Activated CD4-positive, alpha-beta memory T cell treated with anti-CD3 and anti-CD28 coated beads, Interleukin-2, amount 10 ng/mL, durations not matched to agents 7 days and 5 days (primary cell): Measurements from ENCODE around the gene DOK6. TPM values are rescaled to one million over a fixed set of nuclear protein-coding genes. Genes with fewer than 3 reads are reported as not detected.
"Not testable (repeated sequence)": the region's sequence is repeated elsewhere in the genome, so short reads cannot be mapped to it uniquely, and the experiment has no call there.

Source experiments
- CTCF ChIA-PET: fragments of 350-600 bp; sonication (Branson Sonifier 250); formaldehyde crosslinking; loops from one replicate; lab custom pipeline; 2021; ENCODE audit warnings: antibody characterized with exemption, inconsistent platforms; lab: Charles Lee
- POLR2A ChIA-PET: fragments of 350-600 bp; sonication (Branson Sonifier 250); formaldehyde crosslinking; loops from one replicate; lab custom pipeline; 2021; ENCODE audit warnings: antibody characterized with exemption; lab: Charles Lee
- DNase-seq: peaks from one replicate; pipeline ENCODE4 v3.0.0-alpha.2; 2020
- H3K27ac Mint-ChIP-seq: one replicate; pipeline ENCODE4 v1.8.0; 2021; ENCODE audit warnings: mild to moderate bottlenecking, mixed read lengths
- H3K27me3 Mint-ChIP-seq: one replicate; pipeline ENCODE4 v1.8.0; 2021; ENCODE audit warnings: mixed read lengths
- H3K36me3 Mint-ChIP-seq: one replicate; pipeline ENCODE4 v1.8.0; 2021; ENCODE audit warnings: low read depth, mixed read lengths
- H3K4me1 Mint-ChIP-seq: one replicate; pipeline ENCODE4 v1.8.0; 2021; ENCODE audit warnings: mixed read lengths
- H3K4me3 Mint-ChIP-seq: one replicate; pipeline ENCODE4 v1.8.0; 2021; ENCODE audit warnings: mild to moderate bottlenecking, mixed read lengths
- H3K9me3 Mint-ChIP-seq: one replicate; pipeline ENCODE4 v1.8.0; 2021; ENCODE audit warnings: mixed read lengths
- total RNA-seq, 2 experiments: library from RNA; stranded (reverse); gene quantifications; one replicate each; pipeline ENCODE4 v1.2.3, GENCODE V29; 2021

The DOK6 gene
- total RNA-seq, 2 experiments from 2014 or later: not detected

GRCh38 chr18:69843015-69843414 lies 442.3 kb downstream of the DOK6 start:
- ChIA-PET CTCF (no interaction called here), POLR2A (interaction anchor here (1.4 kb wide), 1 partner anchor 43 kb away, joined by 3 read pairs; no protein-coding TSS in a partner anchor)
- H3K4me3 Mint-ChIP-seq: no peak overlapping the region
- DNase-seq: no peak
- no peaks in the 10 kb centered on the region for H3K9me3 Mint-ChIP-seq
- H3K36me3 Mint-ChIP-seq: no peaks in the 10 kb centered on the region
- H3K27me3 Mint-ChIP-seq: no peaks in the 10 kb centered on the region
- no peaks in the 10 kb centered on the region for H3K4me1 Mint-ChIP-seq
- H3K27ac Mint-ChIP-seq: no peak overlapping the region

GRCh38 chr18:69844656-69845055 lies 444.0 kb downstream of the DOK6 start:
- Mint-ChIP-seq H3K4me1 (no peaks in the 10 kb centered on the region), H3K9me3 (no peaks in the 10 kb centered on the region), H3K27ac (no peak overlapping the region), H3K27me3 (no peaks in the 10 kb centered on the region), H3K4me3 (no peak overlapping the region), H3K36me3 (no peaks in the 10 kb centered on the region)
- CTCF ChIA-PET: no interaction called here
- DNase-seq: no peak
- POLR2A ChIA-PET: no interaction called here

DNA sequence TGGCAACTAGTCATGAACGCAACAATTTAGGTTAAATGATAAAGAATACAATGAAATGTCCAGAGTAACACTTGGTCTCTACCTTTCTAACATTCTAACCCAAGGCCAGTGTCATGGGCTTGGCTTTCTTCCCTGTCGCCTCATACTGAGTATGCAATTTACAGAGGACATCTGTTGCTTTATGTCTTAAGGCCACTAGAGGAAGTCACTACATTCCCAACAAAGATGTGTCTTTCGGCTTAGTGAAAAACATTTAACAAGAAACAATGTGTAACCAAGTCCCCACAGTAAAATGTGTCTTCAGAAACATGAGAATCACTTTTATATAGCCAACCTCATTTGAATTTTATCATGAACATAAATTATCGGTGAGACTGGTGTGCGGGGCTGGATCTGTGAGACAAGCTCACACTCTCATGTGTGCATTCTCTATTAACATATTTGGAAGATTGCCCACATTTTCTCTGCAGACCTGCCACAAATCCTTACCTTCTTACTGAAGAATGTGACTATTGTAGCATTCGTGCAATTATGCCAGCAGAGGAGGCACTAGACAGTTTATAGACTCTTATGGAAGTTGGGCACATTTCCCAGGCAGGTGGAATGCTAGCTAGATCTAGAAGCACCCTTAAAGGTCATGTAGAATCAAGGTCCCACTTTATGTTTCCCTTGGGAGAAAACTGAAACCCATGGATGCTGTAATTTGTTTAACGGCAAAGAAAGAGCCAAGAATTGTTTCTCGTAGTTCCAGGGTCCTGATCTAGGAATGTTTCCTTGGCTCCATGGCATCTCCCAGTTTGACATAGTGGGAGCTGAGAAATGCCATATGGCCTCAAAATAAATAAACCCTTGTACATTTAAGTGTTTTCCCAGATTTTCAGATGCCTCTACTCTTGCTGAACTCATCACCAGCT lies 445.2 kb downstream of the DOK6 start:
- Mint-ChIP-seq H3K36me3 (no peaks in the 10 kb centered on the region), H3K27me3 (no peaks in the 10 kb centered on the region), H3K4me3 (no peak overlapping the region), H3K4me1 (no peaks in the 10 kb centered on the region), H3K9me3 (no peaks in the 10 kb centered on the region), H3K27ac (no peak overlapping the region)
- ChIA-PET POLR2A (no interaction called here), CTCF (no interaction called here)
- no peak for DNase-seq

- H3K9me3 Mint-ChIP-seq: peaks cover 2% of the 10 kb centered on the region
- H3K36me3 Mint-ChIP-seq: peaks cover 24% of the 10 kb centered on the region
- POLR2A ChIA-PET: interaction anchor here (0.7 kb wide), 1 partner anchor 103 kb away, joined by 3 read pairs; no protein-coding TSS in a partner anchor
- DNase-seq: no peak
- H3K27ac Mint-ChIP-seq: no peak overlapping the region
- no peaks in the 10 kb centered on the region for H3K27me3 Mint-ChIP-seq
- CTCF ChIA-PET: interaction anchor here (1.0 kb wide), 1 partner anchor 11 kb away, joined by 3 read pairs; no protein-coding TSS in a partner anchor
- H3K4me3 Mint-ChIP-seq: no peak overlapping the region
- no peaks in the 10 kb centered on the region for H3K4me1 Mint-ChIP-seq
Measured at GRCh38 chr18:69853051-69853450, 452.4 kb downstream of the DOK6 start.

DNA sequence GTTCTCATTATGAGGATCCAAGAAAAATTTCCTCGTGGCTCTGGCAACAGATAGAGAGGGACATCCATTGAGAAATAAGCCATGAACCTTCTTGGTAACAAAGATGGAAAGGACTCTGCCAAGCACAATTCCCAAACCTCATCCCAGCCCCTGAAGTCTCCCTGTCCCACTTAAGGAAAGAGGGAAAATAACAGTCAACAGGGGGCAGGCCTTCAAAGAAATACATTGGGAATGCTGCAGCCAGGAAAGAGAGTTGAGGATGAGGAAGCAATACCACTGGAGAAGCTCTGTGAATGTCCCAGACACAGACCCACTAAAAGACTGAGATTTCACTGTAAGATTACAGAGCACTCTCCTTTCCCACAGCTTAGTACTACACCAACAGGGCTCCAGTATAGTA lies 453.8 kb downstream of the DOK6 start:
- H3K4me1 Mint-ChIP-seq: no peaks in the 10 kb centered on the region
- H3K27ac Mint-ChIP-seq: no peak overlapping the region

GRCh38 chr18:69858897-69859296 lies 458.2 kb downstream of the DOK6 start:
- Mint-ChIP-seq H3K4me3 (no peak overlapping the region), H3K27ac (no peak overlapping the region), H3K4me1 (no peaks in the 10 kb centered on the region), H3K9me3 (peaks cover under 1% of the 10 kb centered on the region), H3K36me3 (peaks cover 57% of the 10 kb centered on the region), H3K27me3 (no peaks in the 10 kb centered on the region)
- CTCF ChIA-PET: no interaction called here
- no peak for DNase-seq
- POLR2A ChIA-PET: no interaction called here

More for the DNA sequence above, 453.8 kb downstream of the DOK6 start:
- Mint-ChIP-seq H3K36me3 (peaks cover 32% of the 10 kb centered on the region), H3K4me3 (no peak overlapping the region), H3K9me3 (peaks cover 2% of the 10 kb centered on the region), H3K27me3 (no peaks in the 10 kb centered on the region)
- ChIA-PET CTCF (no interaction called here), POLR2A (no interaction called here)
- DNase-seq: no peak

- CTCF ChIA-PET, H3K4me3 Mint-ChIP-seq, H3K27ac Mint-ChIP-seq, DNase-seq, H3K27me3 Mint-ChIP-seq, POLR2A ChIA-PET, H3K9me3 Mint-ChIP-seq, H3K4me1 Mint-ChIP-seq: not testable (repeated sequence)
- peaks cover 73% of the 10 kb centered on the region for H3K36me3 Mint-ChIP-seq
Measured at GRCh38 chr18:69864802-69865201, 464.1 kb downstream of the DOK6 start.

GRCh38 chr18:69865776-69866175 lies 465.1 kb downstream of the DOK6 start:
- Mint-ChIP-seq H3K9me3 (no peaks in the 10 kb centered on the region), H3K4me1 (no peaks in the 10 kb centered on the region), H3K27me3 (no peaks in the 10 kb centered on the region), H3K4me3 (no peak overlapping the region), H3K36me3 (peaks cover 75% of the 10 kb centered on the region), H3K27ac (no peak overlapping the region)
- no peak for DNase-seq
- ChIA-PET POLR2A (no interaction called here), CTCF (no interaction called here)

- Mint-ChIP-seq H3K27me3 (no peaks in the 10 kb centered on the region), H3K27ac (no peak overlapping the region), H3K36me3 (peaks cover 79% of the 10 kb centered on the region), H3K9me3 (no peaks in the 10 kb centered on the region), H3K4me3 (no peak overlapping the region), H3K4me1 (no peaks in the 10 kb centered on the region)
- ChIA-PET POLR2A (no interaction called here), CTCF (no interaction called here)
- DNase-seq: no peak
Measured at GRCh38 chr18:69866212-69866611, 465.5 kb downstream of the DOK6 start.

DNA sequence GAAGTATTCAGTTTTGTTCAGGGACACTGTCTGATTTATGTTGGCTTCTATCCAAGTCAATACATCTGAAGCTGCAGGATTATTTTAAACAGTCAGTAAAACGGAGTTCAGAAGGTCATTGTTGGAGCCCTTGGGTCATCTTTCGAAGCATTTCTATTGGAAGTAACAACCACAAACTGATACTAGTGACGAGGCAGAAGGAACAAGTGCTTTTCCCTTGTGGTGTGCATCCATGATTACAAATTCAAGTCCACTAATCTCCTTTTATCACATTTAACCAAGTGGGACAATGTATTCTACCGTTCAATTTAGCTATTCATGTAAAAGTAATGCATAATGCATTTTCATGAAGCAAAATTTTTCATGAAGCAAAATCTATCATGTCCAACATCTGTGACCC lies 470.0 kb downstream of the DOK6 start:
- DNase-seq: no peak
- POLR2A ChIA-PET: no interaction called here
- CTCF ChIA-PET: no interaction called here
- H3K27ac Mint-ChIP-seq: no peak overlapping the region
- H3K4me3 Mint-ChIP-seq: no peak overlapping the region
- H3K4me1 Mint-ChIP-seq: peaks cover 11% of the 10 kb centered on the region
- H3K9me3 Mint-ChIP-seq: no peaks in the 10 kb centered on the region
- no peaks in the 10 kb centered on the region for H3K27me3 Mint-ChIP-seq
- H3K36me3 Mint-ChIP-seq: peaks cover 69% of the 10 kb centered on the region

GRCh38 chr18:69871363-69871762 lies 470.7 kb downstream of the DOK6 start:
- ChIA-PET POLR2A (no interaction called here), CTCF (no interaction called here)
- H3K9me3 Mint-ChIP-seq: no peaks in the 10 kb centered on the region
- H3K4me1 Mint-ChIP-seq: peaks cover 12% of the 10 kb centered on the region
- no peak overlapping the region for H3K27ac Mint-ChIP-seq
- no peak for DNase-seq
- peaks cover 67% of the 10 kb centered on the region for H3K36me3 Mint-ChIP-seq
- no peaks in the 10 kb centered on the region for H3K27me3 Mint-ChIP-seq
- no peak overlapping the region for H3K4me3 Mint-ChIP-seq

GRCh38 chr18:69872661-69873060 lies 472.0 kb downstream of the DOK6 start:
- Mint-ChIP-seq H3K27me3 (no peaks in the 10 kb centered on the region), H3K36me3 (peaks cover 68% of the 10 kb centered on the region), H3K4me1 (peaks cover 12% of the 10 kb centered on the region), H3K27ac (no peak overlapping the region), H3K9me3 (no peaks in the 10 kb centered on the region), H3K4me3 (no peak overlapping the region)
- DNase-seq: no peak
- POLR2A ChIA-PET: interaction anchor here (1.0 kb wide), 1 partner anchor 13 kb away, joined by 4 read pairs; no protein-coding TSS in a partner anchor
- CTCF ChIA-PET: interaction anchor here (0.5 kb wide), 1 partner anchor 216 kb away, joined by 3 read pairs; no protein-coding TSS in a partner anchor

- H3K36me3 Mint-ChIP-seq: peaks cover 71% of the 10 kb centered on the region
Measured at GRCh38 chr18:69874058-69874457, 473.4 kb downstream of the DOK6 start.

More at GRCh38 chr18:69874058-69874457, 473.4 kb downstream of the DOK6 start:
- Mint-ChIP-seq H3K27ac (no peak overlapping the region), H3K4me1 (peaks cover 13% of the 10 kb centered on the region), H3K9me3 (no peaks in the 10 kb centered on the region), H3K4me3 (no peak overlapping the region), H3K27me3 (no peaks in the 10 kb centered on the region)
- ChIA-PET POLR2A (no interaction called here), CTCF (no interaction called here)
- no peak for DNase-seq
